HFFc6 (cell line): ENCODE measurements around the gene CD59. TPM values are rescaled to one million over a fixed set of nuclear protein-coding genes. Genes with fewer than 3 reads are reported as not detected.

Experiments used
- DNase-seq: peaks from one replicate; pipeline ENCODE4 v3.0.0-alpha.2; 2018
- H3K27ac Mint-ChIP-seq: 2 replicates; pipeline ENCODE4 v1.8.0; 2020; ENCODE audit warnings: mild to moderate bottlenecking, mixed read lengths
- H3K27me3 Mint-ChIP-seq: 2 replicates; pipeline ENCODE4 v1.8.0; 2021; ENCODE audit warnings: mild to moderate bottlenecking, moderate library complexity, mixed read lengths; ENCODE audit not compliant: insufficient read depth
- H3K36me3 Mint-ChIP-seq: 2 replicates; pipeline ENCODE4 v1.8.0; 2021; ENCODE audit warnings: low read depth, mixed read lengths
- H3K4me1 Mint-ChIP-seq: 2 replicates; pipeline ENCODE4 v1.8.0; 2020; ENCODE audit warnings: low read depth, mixed read lengths
- H3K4me3 Mint-ChIP-seq: 2 replicates; pipeline ENCODE4 v1.8.0; 2020; ENCODE audit warnings: mild to moderate bottlenecking, moderate library complexity, mixed read lengths
- H3K9me3 Mint-ChIP-seq: 2 replicates; pipeline ENCODE4 v1.8.0; 2020; ENCODE audit warnings: mild to moderate bottlenecking, mixed read lengths
- CTCF ChIP-seq: fragments of 200-600 bp; sonication (generic); IDR thresholded peaks from 2 replicates; pipeline ENCODE4 v1.5.0; 2021; ENCODE audit warnings: antibody characterized with exemption, mild to moderate bottlenecking
- total RNA-seq, 6 experiments: library from RNA; stranded (reverse); fragmentation: NEBNext Ultra II Directional; extraction: Animal tissue kit (Norgen Biotek cat#: 25700); gene quantifications; 2 replicates in 1 of 6; 3 replicates in 5 of 6; pipeline ENCODE4 v1.2.3, GENCODE V29; 2021

The CD59 gene
- total RNA-seq, 6 experiments from 2014 or later: 1,095 to 1,408 (median 1,232) TPM

- no peaks in the 10 kb centered on the region for H3K9me3 Mint-ChIP-seq
- H3K27ac Mint-ChIP-seq: no peak overlapping the region
- no peak overlapping the region for H3K4me3 Mint-ChIP-seq
- peaks cover 4% of the 10 kb centered on the region; the same call in 1 of the 2 replicates for H3K27me3 Mint-ChIP-seq
- no peaks in the 10 kb centered on the region for H3K36me3 Mint-ChIP-seq
- H3K4me1 Mint-ChIP-seq: peaks cover 51% of the 10 kb centered on the region
- DNase-seq: no peak
- TF ChIP-seq CTCF: no peak
These were observed 41.7 kb upstream of the CD59 start for GRCh38 chr11:33777906-33778305.

- Mint-ChIP-seq H3K9me3 (no peaks in the 10 kb centered on the region), H3K36me3 (no peaks in the 10 kb centered on the region), H3K27me3 (no peaks in the 10 kb centered on the region; the same call in 1 of the 2 replicates), H3K4me3 (peak overlapping the region; percentile 97), H3K4me1 (peaks cover 59% of the 10 kb centered on the region), H3K27ac (0 out of 2 replicates have a peak overlapping the region, but pooled peaks have one; percentile 4)
- DNase-seq: no peak
- TF ChIP-seq CTCF: no peak
These were observed 39.7 kb upstream of the CD59 start for GRCh38 chr11:33775832-33776470.

GRCh38 chr11:33775467-33775807, 39.2 kb upstream of the CD59 start:
- peak overlapping the region; percentile 97 for H3K4me3 Mint-ChIP-seq
- H3K4me1 Mint-ChIP-seq: peaks cover 54% of the 10 kb centered on the region
- TF ChIP-seq CTCF: no peak
- no peaks in the 10 kb centered on the region for H3K9me3 Mint-ChIP-seq
- H3K27ac Mint-ChIP-seq: no peak overlapping the region; the same call in 1 of the 2 replicates
- no peaks in the 10 kb centered on the region; the same call in 1 of the 2 replicates for H3K27me3 Mint-ChIP-seq
- no peaks in the 10 kb centered on the region for H3K36me3 Mint-ChIP-seq
- DNase-seq: no peak

GRCh38 chr11:33774736-33775466, 38.7 kb upstream of the CD59 start:
- H3K9me3 Mint-ChIP-seq: no peaks in the 10 kb centered on the region
- peak overlapping the region; percentile 84 for H3K27ac Mint-ChIP-seq
- H3K27me3 Mint-ChIP-seq: no peaks in the 10 kb centered on the region; the same call in 1 of the 2 replicates
- H3K4me3 Mint-ChIP-seq: peak overlapping the region; percentile 97
- H3K36me3 Mint-ChIP-seq: no peaks in the 10 kb centered on the region
- H3K4me1 Mint-ChIP-seq: peaks cover 54% of the 10 kb centered on the region
- TF ChIP-seq CTCF: no peak
- no peak for DNase-seq

GRCh38 chr11:33773987-33774735, 37.9 kb upstream of the CD59 start, which contains the start of gene FBXO3:
Gene FBXO3, minus strand, starts transcription at chr11:33774520. Its CDS starts 23 bp downstream, at chr11:33774497.
- Mint-ChIP-seq H3K4me3 (peak within 1 kb of the TSS; percentile 97), H3K4me1 (peaks cover 54% of the 10 kb centered on the region), H3K27me3 (no peaks in the 10 kb centered on the region; the same call in 1 of the 2 replicates), H3K9me3 (no peaks in the 10 kb centered on the region), H3K36me3 (no peaks in the 10 kb centered on the region), H3K27ac (peak within 1 kb of the TSS; percentile 84)
- peak; percentile 56 for DNase-seq
- TF ChIP-seq CTCF: no peak
